Thyroid gland (tissue), 4 donors: ENCODE results near the gene TMEM272.

ENCODE experiments used
- CTCF ChIP-seq, 6 experiments: fragments of 200-600 bp in 3 of 6; fragments of 450-650 bp in 3 of 6; sonication (generic) in 3 of 6; IDR thresholded peaks; one replicate each; pipeline ENCODE4 v1.5.1; 2016 to 2019; ENCODE audit warnings: antibody characterized with exemption in 6 of 6, mild to moderate bottlenecking in 2 of 6, inconsistent platforms in 1 of 6, moderate library complexity in 1 of 6
- POLR2A ChIP-seq, 2 donors: fragments of 450-650 bp; IDR thresholded peaks; one replicate each; pipeline ENCODE4 v1.6.1; 2017; ENCODE audit warnings: antibody characterized with exemption in 2 of 2, mild to moderate bottlenecking in 2 of 2, moderate library complexity in 1 of 2

GRCh38 chr13:51819544-51819943 is 25.4 kb downstream of the TMEM272 start:
- no peak for TF ChIP-seq CTCF (IDR thresholded peaks at IDR 0.05)
- no peak for TF ChIP-seq POLR2A (IDR thresholded peaks at IDR 0.05)
